Astrocyte of the spinal cord (primary cell): Measurements from ENCODE around the gene NTN1.

Experiments used
- DNase-seq: peaks from one replicate; pipeline ENCODE4 v3.0.0; 2011; ENCODE audit warnings: low read depth, low spot score
- H3K4me3 ChIP-seq: 2 replicates; pipeline ENCODE4 v1.5.1; 2011; ENCODE audit warnings: low read depth, mild to moderate bottlenecking, low read length, moderate library complexity
- CTCF ChIP-seq: IDR thresholded peaks from 2 replicates; pipeline ENCODE4 v1.5.1; 2012; ENCODE audit warnings: low read depth, mild to moderate bottlenecking, low read length, inconsistent platforms
- in situ Hi-C: cut with HindIII; loops from 2 replicates; pipeline ENCODE4 v1.10.0; 2017; ENCODE audit warnings: low sequenced_read_pairs

The NTN1 gene

DNA sequence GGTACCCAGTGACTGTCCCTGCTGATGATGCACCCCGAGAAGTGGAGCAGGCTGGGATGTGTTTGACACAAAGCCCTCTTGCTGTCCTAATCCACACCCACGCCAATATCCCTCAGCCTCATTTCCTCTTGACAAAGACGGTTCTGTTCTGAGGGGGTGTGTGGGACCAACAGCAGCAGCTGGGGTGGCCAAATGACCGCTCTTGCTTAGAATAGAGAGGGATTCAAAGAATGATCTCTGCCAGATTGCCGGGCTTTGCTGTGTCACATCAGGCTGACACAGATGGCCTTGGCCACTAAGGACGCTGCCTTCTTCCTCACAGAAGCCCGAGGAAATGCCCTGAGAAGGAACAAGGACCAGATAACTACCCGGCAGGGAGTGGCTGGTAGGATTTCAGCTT lies 250.7 kb downstream of the NTN1 start:
- no peak for TF ChIP-seq CTCF
- no peak for DNase-seq
- no peak overlapping the region for H3K4me3 ChIP-seq
- in situ Hi-C loops: no loop called here

DNA sequence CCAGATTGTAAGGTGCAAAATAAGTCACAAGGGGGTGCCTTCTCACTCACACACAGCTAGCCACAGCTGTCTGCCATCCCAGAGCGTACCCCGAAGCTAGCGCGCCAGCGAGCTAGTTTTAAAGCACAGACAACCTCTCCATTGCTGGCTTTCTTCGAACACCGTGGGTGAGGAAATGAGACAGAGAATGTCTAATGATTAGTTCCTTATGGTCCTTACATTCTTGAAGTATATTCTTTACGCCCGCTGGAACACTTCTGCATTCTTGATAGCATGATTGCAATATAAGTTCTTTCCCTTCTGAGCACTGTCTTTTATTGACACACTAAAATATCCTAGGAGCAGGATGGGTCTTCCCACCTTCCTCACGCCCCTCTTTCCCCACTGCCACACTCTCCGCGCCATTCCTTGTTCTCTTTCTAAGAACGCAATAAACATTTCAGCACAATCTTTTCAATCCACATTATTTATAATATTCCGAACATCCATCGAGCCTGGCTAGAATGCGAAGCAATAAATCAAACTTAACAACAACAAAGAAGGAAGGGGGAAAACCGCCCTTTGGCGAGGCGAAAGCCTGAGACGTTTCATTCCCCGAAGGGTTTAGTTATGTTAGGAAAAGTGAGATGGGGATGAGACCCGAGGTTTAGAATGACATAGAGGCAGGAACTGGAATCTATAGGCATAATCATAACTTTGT lies 251.3 kb downstream of the NTN1 start:
- in situ Hi-C loops: no loop called here
- TF ChIP-seq CTCF: no peak
- no peak overlapping the region for H3K4me3 ChIP-seq
- DNase-seq: no peak

DNA sequence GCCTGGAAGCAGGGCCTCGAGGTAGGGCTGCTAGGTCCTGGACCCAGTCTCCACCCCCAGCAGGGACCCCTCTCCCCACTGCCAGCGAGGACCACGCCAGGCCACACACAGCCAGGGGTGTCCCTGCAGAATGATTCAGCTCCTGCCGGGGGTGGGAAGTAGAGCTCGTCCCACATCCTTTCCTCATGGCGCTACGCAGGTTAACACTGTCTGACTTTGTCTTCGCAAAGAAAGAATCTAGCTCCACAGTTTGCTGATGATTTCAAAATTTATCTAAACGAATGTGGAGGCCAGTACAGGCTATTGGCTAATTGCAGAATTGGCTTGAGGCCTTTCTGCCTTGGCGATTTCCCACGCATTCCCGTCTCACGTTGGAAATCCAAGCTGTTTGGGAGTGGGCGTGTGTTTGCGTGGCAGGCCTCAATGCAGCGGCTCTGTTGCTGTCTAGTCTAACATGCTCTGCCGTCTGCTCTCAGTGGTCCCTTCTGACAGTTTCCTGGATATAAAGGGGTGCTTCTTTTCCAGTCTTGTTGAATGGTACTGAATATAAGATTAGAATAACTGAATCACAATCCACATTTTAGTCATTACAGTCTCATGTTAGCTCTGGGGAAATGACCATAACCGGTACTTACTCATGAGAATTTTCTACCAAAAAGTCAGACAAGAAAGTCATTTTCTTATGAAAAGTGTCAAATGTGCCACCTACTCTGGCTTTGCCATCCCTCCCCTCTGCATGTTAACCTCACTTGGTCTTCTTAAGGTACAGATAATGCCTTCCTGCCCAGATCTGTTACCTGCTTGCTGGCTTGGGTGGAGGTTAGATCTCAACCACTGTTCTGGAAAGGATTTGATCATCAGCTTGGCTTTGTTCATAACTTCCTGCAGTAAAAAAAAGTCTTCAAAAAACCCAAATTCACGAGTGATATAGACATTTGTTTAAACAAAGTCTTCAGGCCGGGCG lies 252.4 kb downstream of the NTN1 start:
- in situ Hi-C loops: no loop called here
- no peak for DNase-seq
- no peak for TF ChIP-seq CTCF
- no peak overlapping the region for H3K4me3 ChIP-seq

DNA sequence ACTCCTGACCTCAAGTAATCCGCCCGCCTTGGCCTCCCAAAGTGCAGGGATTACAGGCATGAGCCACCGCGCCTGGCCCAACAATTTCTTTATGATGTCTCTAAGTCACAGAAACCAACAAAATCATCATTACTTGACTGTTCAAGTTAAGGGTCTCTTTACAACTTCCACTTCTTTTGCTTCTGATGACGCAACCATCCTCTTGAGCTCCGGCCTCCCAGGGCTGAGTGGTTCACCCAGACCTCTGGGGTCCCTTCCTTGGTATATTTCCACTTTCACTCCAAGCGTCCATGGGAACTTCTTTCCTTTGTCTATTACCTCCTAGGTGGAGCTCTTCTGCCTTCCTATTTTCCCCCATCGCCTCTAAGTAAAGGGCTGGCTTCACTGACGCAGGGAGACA lies 253.7 kb downstream of the NTN1 start:
- H3K4me3 ChIP-seq: no peak overlapping the region
- no peak for TF ChIP-seq CTCF
- no peak for DNase-seq
- in situ Hi-C loops: no loop called here

DNA sequence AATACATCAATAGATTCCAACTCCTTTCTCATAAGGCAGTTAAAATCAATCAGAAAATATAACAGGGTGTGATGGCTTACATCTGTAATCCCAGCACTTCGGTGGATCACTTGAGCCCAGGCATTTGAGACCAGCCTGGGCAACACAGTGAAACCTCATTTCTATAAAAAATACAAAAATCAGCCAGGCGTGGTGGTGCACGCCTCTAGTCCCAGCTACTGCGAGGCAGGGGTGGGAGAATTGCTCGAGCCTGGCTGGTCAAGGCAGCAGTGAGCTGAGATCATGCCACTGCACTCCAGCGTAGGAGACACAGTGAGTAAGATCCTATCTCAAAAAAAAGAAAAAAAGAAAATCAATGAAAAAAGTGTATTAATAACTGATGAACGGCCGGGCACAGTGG lies 258.6 kb downstream of the NTN1 start:
- TF ChIP-seq CTCF: no peak
- in situ Hi-C loops: no loop called here
- DNase-seq: no peak
- no peak overlapping the region for H3K4me3 ChIP-seq

GRCh38 chr17:9283909-9284308 lies 262.6 kb downstream of the NTN1 start:
- no peak for TF ChIP-seq CTCF
- in situ Hi-C loops: no loop called here
- DNase-seq: no peak
- no peak overlapping the region for H3K4me3 ChIP-seq
